ENCODE results near the gene CSTPP1. TPM values are rescaled to one million over a fixed set of nuclear protein-coding genes. Genes with fewer than 3 reads are reported as not detected.
"Not testable (repeated sequence)": the region's sequence is repeated elsewhere in the genome, so short reads cannot be mapped to it uniquely, and the experiment has no call there.

Gene CSTPP1
- total RNA-seq, 1 experiment from 2014 or later = 11.3 TPM

GRCh38 chr11:46976182-46976854 lies 39.8 kb downstream of the CSTPP1 start:
- no peak for DNase-seq (ENCODE audit: low read depth in 1 of 2, low spot score in 2 of 2)
- H3K4me3 ChIP-seq = no peak overlapping the region
- no peaks in the 10 kb centered on the region for H3K9me3 ChIP-seq (replicated peaks)
- H3K27me3 ChIP-seq (replicated peaks) = no peaks in the 10 kb centered on the region
- no peaks in the 10 kb centered on the region for H3K36me3 ChIP-seq
- peaks cover 18% of the 10 kb centered on the region for H3K4me1 ChIP-seq (replicated peaks)
- no peak overlapping the region for H3K27ac ChIP-seq

- H3K9me3 ChIP-seq (replicated peaks) = no peaks in the 10 kb centered on the region
- no peak for DNase-seq (ENCODE audit: low read depth in 1 of 2, low spot score in 2 of 2)
- no peak overlapping the region for H3K27ac ChIP-seq
These were observed 40.7 kb downstream of the CSTPP1 start for GRCh38 chr11:46977038-46977813.

GRCh38 chr11:46978005-46978491 lies 41.5 kb downstream of the CSTPP1 start:
- Histone ChIP-seq H3K4me1 (replicated peaks) (peaks cover 18% of the 10 kb centered on the region), H3K36me3 (no peaks in the 10 kb centered on the region), H3K27ac (no peak overlapping the region), H3K27me3 (replicated peaks) (no peaks in the 10 kb centered on the region), H3K9me3 (replicated peaks) (no peaks in the 10 kb centered on the region), H3K4me3 (no peak overlapping the region)
- peak in 1 of 2 experiments; percentile 53 for DNase-seq (ENCODE audit: low read depth in 1 of 2, low spot score in 2 of 2)

More at GRCh38 chr11:46977038-46977813, 40.7 kb downstream of the CSTPP1 start:
- H3K36me3 ChIP-seq = no peaks in the 10 kb centered on the region
- H3K27me3 ChIP-seq (replicated peaks) = no peaks in the 10 kb centered on the region
- peaks cover 18% of the 10 kb centered on the region for H3K4me1 ChIP-seq (replicated peaks)
- no peak overlapping the region for H3K4me3 ChIP-seq

GRCh38 chr11:46979358-46979757 lies 42.8 kb downstream of the CSTPP1 start:
- Histone ChIP-seq H3K9me3 (replicated peaks) (no peaks in the 10 kb centered on the region), H3K27ac (no peak overlapping the region), H3K4me3 (no peak overlapping the region), H3K36me3 (no peaks in the 10 kb centered on the region), H3K27me3 (replicated peaks) (no peaks in the 10 kb centered on the region), H3K4me1 (replicated peaks) (peaks cover 18% of the 10 kb centered on the region)
- no peak for DNase-seq (ENCODE audit: low read depth in 1 of 2, low spot score in 2 of 2)

- DNase-seq (ENCODE audit: low read depth in 1 of 2, low spot score in 2 of 2) = no peak
- Histone ChIP-seq H3K27ac (no peak overlapping the region), H3K9me3 (replicated peaks) (no peaks in the 10 kb centered on the region)
These were observed 44.9 kb downstream of the CSTPP1 start for GRCh38 chr11:46981436-46981835.

GRCh38 chr11:46982797-46983452 lies 46.4 kb downstream of the CSTPP1 start:
- H3K36me3 ChIP-seq = no peaks in the 10 kb centered on the region
- H3K4me3 ChIP-seq = no peak overlapping the region
- no peak for DNase-seq (ENCODE audit: low read depth in 1 of 2, low spot score in 2 of 2)
- no peaks in the 10 kb centered on the region for H3K27me3 ChIP-seq (replicated peaks)
- H3K9me3 ChIP-seq (replicated peaks) = no peaks in the 10 kb centered on the region
- no peak overlapping the region for H3K27ac ChIP-seq
- H3K4me1 ChIP-seq (replicated peaks) = peaks cover 7% of the 10 kb centered on the region

More at GRCh38 chr11:46981436-46981835, 44.9 kb downstream of the CSTPP1 start:
- Histone ChIP-seq H3K4me1 (replicated peaks) (peaks cover 18% of the 10 kb centered on the region), H3K4me3 (no peak overlapping the region), H3K36me3 (no peaks in the 10 kb centered on the region), H3K27me3 (replicated peaks) (no peaks in the 10 kb centered on the region)

- no peak overlapping the region for H3K4me3 ChIP-seq
- no peak for DNase-seq (ENCODE audit: low read depth in 1 of 2, low spot score in 2 of 2)
- H3K9me3 ChIP-seq (replicated peaks) = no peaks in the 10 kb centered on the region
These were observed 47.0 kb downstream of the CSTPP1 start for GRCh38 chr11:46983598-46983997.

GRCh38 chr11:46984548-46984947 lies 48.0 kb downstream of the CSTPP1 start:
- no peak for DNase-seq (ENCODE audit: low read depth in 1 of 2, low spot score in 2 of 2)
- Histone ChIP-seq H3K9me3 (replicated peaks) (no peaks in the 10 kb centered on the region), H3K36me3 (no peaks in the 10 kb centered on the region)

More at GRCh38 chr11:46983598-46983997, 47.0 kb downstream of the CSTPP1 start:
- no peaks in the 10 kb centered on the region for H3K27me3 ChIP-seq (replicated peaks)
- no peaks in the 10 kb centered on the region for H3K36me3 ChIP-seq
- H3K27ac ChIP-seq = no peak overlapping the region
- peaks cover under 1% of the 10 kb centered on the region for H3K4me1 ChIP-seq (replicated peaks)

GRCh38 chr11:46984987-46985386 lies 48.4 kb downstream of the CSTPP1 start:
- Histone ChIP-seq H3K4me3 (no peak overlapping the region), H3K9me3 (replicated peaks) (no peaks in the 10 kb centered on the region), H3K4me1 (replicated peaks) (no peaks in the 10 kb centered on the region), H3K27me3 (replicated peaks) (no peaks in the 10 kb centered on the region), H3K27ac (no peak overlapping the region), H3K36me3 (no peaks in the 10 kb centered on the region)
- DNase-seq (ENCODE audit: low read depth in 1 of 2, low spot score in 2 of 2) = no peak

More at GRCh38 chr11:46984548-46984947, 48.0 kb downstream of the CSTPP1 start:
- no peaks in the 10 kb centered on the region for H3K27me3 ChIP-seq (replicated peaks)
- H3K27ac ChIP-seq = no peak overlapping the region
- H3K4me1 ChIP-seq (replicated peaks) = no peaks in the 10 kb centered on the region
- H3K4me3 ChIP-seq = no peak overlapping the region

- Histone ChIP-seq H3K9me3 (replicated peaks) (no peaks in the 10 kb centered on the region), H3K4me3 (no peak overlapping the region), H3K4me1 (replicated peaks) (no peaks in the 10 kb centered on the region), H3K27me3 (replicated peaks) (no peaks in the 10 kb centered on the region), H3K27ac (no peak overlapping the region), H3K36me3 (no peaks in the 10 kb centered on the region)
- DNase-seq (ENCODE audit: low read depth in 1 of 2, low spot score in 2 of 2) = no peak
These were observed 50.6 kb downstream of the CSTPP1 start for GRCh38 chr11:46987183-46987582.

GRCh38 chr11:46989810-46990487 lies 53.4 kb downstream of the CSTPP1 start:
- H3K36me3 ChIP-seq; H3K4me1 ChIP-seq (replicated peaks); H3K27ac ChIP-seq; H3K9me3 ChIP-seq (replicated peaks); DNase-seq (ENCODE audit: low read depth in 1 of 2, low spot score in 2 of 2); H3K4me3 ChIP-seq; H3K27me3 ChIP-seq (replicated peaks): not testable (repeated sequence)

GRCh38 chr11:46991391-46991790 lies 54.8 kb downstream of the CSTPP1 start:
- H3K27ac ChIP-seq = no peak overlapping the region

GRCh38 chr11:46992386-46992785 lies 55.8 kb downstream of the CSTPP1 start:
- H3K27ac ChIP-seq; H3K36me3 ChIP-seq; DNase-seq (ENCODE audit: low read depth in 1 of 2, low spot score in 2 of 2); H3K4me3 ChIP-seq; H3K9me3 ChIP-seq (replicated peaks); H3K27me3 ChIP-seq (replicated peaks); H3K4me1 ChIP-seq (replicated peaks): not testable (repeated sequence)

More at GRCh38 chr11:46991391-46991790, 54.8 kb downstream of the CSTPP1 start:
- Histone ChIP-seq H3K36me3 (no peaks in the 10 kb centered on the region), H3K4me1 (replicated peaks) (no peaks in the 10 kb centered on the region), H3K27me3 (replicated peaks) (no peaks in the 10 kb centered on the region), H3K4me3 (no peak overlapping the region), H3K9me3 (replicated peaks) (no peaks in the 10 kb centered on the region)
- DNase-seq (ENCODE audit: low read depth in 1 of 2, low spot score in 2 of 2) = no peak
